CD4-positive, alpha-beta T cell treated with Interleukin-12 subunit alpha and Interleukin-12 subunit beta, for 1 hour (primary cell): ENCODE data around the gene RPS6KA2.
"Not testable (repeated sequence)": the region's sequence is repeated elsewhere in the genome, so short reads cannot be mapped to it uniquely, and the experiment has no call there.

Experiments
- DNase-seq: peaks from one replicate; pipeline ENCODE4 v3.0.0-alpha.2; 2020

The RPS6KA2 gene

DNA sequence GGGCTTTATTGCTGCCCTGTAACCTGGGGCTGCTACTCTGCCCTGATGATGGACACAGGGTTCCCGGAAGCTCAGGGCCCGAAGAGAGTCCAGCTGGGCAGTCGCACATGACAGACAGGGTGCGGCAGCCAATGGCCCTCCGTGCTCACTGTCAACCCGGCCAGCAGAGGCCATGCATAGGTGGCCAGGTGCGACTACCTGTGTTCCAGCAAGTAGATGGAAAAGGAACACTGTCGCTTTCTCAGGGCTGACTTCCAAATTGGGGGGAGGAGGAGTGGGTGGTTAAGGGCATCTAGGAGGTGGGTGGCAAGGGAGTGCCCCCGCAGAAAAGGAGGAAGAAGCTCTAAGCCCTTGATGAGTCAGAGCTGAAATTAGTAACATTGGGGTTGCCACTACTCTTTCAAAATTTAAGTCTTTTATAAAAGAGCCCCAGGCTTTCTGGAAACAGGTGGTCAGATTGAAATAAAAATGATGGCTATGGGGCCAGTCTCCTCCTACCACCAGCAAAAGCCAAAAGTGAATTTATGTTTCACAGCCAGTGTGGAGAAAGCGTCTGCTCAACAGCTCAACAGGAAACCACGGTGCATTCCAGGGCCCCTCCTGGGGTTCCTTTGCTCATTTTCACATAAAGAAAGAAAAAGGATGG, 38.2 kb downstream of the RPS6KA2 start:
- no peak for DNase-seq

DNA sequence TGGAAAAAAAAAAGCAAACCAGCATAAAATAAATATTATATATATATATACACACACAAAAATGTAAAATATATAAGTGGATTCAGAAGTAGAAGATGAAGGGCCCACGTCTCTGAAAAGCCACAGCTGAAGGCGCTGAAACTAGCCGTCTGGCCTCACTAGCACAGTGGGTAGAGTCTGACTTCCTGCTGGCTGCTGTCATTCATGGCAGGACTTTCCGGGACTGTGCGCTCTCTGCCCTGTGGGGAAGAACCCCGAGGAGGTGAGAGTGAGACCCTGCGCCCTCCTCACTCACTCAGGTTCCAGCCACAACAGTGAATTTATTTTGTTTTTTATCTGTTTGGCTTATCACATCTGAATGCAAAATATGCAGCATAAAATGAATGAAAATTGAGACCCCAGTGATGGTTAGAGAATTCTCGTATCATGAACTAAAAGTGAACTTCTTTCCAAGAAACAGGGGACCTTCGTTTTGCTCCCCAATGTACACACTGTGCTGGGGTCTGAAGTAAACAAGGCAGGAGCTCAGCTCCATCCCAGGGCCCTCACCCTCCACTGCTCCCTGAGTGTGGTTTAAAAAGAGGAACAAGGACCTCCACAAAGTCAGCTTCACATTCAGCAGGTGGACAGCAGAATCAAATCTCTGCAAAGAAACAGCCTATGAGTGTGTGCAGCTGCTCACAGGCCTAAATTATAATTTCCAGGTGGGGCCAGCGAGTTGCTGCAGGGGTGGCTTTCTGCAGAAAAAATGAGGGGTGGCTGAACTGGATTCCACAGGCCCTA, 39.2 kb downstream of the RPS6KA2 start:
- no peak for DNase-seq

DNA sequence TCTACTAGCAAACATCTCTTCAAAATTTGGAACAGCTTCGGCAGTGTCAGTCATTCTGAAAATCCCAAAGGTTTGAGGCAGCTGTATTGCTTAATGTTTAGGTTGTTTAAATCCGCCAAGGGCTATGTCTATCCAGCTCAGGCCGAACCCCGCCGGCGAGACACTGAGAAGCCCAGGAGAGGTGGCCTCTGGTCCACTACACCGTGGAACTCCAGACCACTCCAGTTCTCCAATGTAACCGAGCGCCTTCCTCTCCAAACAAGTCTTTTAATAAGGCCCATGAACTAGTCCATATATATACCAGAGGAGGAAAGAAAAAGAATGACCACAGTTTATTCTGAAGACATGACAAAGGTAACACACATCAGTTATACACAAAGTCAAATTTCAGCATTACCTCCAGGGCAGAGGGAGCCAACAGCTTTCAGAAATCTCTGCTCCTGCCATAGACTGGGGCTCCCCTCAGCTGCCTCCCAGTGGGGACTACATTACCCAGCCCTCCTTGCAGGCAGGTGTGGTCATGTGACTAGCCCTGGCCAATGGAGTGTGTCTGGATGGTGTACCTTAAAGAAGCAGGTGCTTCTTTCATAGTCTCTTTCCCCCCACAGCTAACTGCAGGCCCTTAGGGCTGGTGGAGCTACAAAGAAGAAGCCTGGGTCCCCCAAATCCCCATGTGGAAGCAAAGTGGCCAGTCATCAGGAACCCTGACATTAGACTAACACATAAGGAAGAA, 40.5 kb downstream of the RPS6KA2 start, which contains the start of gene RAMACL:
Gene RAMACL (minus strand): TSS at position 255 of the 733 bp plus-strand sequence. CDS start 201 bp downstream, at position 54.
- DNase-seq = peak; percentile 62

DNA sequence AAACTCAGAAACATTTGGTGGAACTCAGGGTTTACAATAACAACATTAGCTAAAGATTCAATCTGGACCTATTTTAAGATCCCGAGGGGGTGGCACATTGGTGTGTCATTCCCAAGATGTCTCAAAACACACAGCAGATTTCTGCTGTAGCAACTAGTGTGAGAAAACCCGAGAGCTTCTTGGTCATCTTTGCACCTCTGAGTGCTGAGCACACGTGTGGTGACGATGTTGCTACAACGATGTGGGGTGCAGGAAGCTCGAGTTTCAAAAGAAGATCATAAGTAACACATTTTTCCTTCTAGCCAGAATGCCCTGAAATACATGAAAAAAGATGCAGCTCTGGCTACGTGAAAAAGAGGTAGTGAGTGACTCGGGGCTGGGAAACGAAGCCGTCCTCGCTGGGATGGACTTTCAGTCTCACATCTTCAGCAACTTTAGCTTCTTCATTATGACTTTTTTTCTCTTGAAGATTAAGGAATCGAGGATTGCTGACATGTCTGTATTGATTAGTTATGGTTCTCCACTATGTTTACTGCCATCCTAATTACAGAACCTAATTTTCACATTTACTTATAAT, 42.1 kb downstream of the RPS6KA2 start:
- DNase-seq = no peak

DNA sequence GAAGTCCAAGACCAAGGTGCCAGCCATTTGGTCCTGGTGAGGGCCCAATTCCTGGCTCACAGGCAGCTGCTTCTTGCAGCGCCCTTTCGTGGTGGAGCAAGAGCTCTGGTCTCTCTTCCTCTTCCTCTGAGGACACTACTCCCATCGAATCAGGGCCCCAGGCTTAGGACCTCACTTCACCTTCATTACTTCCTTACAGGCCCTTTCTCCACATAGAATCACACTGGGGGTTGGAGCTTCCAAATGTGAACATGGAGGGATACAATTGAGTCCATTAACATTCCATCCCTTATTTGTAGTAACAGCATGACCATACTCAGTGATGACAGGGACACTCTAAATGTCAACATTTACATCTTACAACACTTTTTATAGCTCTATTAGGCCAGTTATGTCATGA, 42.9 kb downstream of the RPS6KA2 start:
- DNase-seq = no peak

DNA sequence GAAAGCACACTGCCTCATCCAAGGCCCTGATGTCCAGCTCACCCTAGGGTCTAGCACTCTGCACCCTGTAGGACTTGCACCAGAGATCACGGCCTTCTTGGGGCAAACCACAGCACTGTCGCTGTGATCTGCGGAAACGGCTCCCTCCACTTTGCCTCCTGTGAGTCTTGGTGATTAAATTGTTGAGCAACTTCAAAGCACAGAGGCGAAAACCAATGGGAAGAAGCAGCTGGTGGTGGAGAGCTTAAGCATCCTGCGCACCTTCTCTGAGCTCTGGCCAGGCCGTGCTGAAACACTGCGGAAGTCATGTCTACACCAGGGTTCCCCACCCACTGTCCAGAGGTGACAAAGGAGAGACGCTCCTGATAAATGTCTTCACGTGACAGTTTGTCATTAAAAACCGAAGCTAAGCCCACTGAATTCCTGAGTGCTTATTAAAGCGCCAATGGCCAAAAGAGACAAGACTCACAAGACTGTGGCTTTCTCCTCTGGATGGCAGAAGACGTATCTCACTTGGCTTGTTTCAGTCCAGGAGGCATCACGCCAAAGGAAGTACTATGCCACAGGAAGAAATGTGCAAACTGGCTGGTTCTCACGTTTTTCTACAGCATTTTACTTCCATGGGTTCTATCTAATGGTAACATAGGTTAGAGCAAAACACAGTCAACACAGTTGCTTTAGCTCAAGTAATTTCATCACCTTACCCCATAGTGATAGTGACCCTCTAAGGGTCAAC, 43.7 kb downstream of the RPS6KA2 start:
- no peak for DNase-seq

DNA sequence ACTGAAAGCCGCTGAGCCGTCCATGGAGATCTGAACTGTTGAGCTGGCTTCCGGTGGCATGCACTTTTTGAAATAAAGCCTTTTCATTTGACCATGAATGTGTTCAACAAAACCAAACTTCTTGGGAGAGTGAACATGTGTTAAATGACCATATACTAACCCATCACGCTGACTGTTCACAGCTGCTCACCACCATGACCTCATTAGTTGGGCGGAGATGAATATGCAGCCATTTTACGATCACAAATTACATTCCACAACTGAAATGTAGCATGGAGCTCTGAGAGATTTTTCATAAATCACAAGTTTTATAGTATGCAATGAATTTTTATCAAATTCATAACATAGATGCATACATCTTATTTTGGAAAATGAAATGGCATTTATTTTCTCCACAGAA, 44.8 kb downstream of the RPS6KA2 start:
- DNase-seq = no peak

DNA sequence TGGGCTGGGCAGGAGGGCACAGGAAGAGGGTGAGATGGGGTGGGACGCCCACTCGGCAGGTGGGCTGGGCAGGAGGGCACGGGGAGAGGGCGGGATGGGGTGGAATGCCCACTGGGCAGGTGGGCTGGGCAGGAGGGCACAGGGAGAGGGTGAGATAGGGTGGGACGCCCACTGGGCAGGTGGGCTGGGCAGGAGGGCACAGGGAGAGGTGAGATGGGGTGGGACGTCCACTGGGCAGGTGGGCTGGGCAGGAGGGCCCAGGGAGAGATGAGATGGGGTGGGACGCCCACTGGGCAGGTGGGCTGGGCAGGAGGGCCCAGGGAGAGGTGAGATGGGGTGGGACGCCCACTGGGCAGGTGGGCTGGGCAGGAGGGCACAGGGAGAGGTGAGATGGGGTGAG, 45.2 kb downstream of the RPS6KA2 start:
- not testable (repeated sequence) for DNase-seq

DNA sequence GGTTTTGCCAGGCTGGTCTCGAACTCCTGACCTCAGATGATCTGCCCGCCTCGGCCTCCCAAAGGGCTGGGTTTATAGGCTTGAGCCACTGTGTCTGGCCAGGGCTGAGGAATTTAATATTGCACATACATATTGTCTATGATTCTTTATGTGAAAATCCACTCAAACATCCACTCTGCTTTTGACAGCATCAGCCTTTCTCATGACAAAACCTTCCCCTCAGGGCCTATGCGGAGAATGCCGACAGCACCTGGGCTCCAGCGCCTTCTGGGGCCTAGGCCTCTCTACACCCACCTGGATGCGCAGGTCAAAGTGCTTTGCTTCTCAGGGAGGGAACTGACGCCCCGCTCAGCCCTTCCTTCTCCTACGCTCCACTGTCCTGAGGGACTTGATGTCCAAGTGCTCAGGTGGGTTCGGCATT, 46.0 kb downstream of the RPS6KA2 start:
- no peak for DNase-seq

DNA sequence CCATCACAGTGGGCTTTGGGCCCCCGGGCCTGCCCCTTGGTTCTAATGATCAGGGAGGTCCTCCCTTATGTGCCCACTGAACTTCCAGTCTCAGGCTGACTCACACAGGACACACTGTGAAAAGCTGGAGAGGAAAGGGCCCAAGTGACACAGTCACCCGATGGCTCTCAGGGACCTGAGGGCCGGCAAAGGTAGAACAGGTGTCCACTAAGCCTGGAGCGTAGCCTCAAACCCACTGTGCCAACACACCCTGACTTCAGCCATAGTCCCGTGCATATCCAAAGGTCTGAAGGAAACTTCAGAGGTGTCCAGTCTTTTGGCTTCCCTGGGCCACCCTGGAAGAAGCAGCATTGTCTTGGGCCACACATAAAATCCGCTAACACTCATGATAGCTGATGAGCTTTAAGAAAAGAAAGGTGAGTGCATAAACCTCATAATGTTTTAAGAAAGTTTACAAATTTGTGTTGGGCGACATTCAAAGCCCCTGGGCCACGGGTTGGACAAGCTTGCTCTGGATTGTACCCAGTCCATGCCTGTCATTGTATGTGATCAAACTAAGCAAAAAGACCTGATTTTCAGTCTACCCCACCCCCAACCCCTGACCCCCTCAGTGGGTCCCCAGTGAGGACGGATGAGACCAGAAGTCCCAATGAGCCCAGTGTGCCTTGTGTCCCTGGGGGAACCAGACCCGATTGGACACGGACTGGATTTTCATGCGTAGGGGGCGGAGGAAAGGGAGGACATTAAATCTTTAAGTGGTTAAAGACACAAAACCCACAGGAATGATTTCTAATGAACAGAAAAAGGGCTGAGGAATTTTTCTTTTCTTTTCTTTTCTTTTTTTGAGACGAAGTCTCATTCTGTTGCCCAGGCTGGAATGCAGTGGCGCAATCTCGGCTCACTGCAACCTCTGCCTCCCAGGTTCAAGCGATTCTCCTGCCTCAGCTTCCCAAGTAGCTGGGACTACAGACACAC, 46.7 kb downstream of the RPS6KA2 start:
- DNase-seq = no peak

DNA sequence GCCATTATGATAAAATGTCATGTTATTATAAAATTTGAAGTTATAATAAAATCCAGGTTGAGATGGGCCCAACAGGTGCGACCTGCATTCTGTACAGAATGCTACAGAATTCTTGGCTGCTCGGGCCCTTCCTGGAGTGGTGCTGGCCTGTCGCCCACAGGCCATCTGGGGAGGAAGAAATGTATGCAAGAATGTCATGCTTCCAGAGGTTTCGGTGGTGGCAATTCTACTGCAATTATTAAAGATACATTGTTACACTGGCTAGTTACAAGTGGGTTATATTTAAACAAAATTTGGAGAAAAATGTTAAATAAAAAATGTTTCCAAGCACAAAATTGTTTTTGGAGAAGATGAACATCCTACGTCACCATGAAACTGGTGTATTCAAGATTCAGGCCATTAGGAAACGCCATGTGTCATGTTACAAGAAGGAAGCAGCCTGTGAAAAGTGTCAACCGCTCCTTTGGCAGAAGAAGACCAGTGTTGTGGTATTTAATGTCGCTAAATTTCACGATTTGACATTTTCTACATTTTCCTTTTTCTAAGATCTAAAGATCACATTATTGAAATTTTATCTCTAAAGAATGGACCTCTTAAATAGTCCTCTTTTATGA, 47.7 kb downstream of the RPS6KA2 start:
- no peak for DNase-seq

DNA sequence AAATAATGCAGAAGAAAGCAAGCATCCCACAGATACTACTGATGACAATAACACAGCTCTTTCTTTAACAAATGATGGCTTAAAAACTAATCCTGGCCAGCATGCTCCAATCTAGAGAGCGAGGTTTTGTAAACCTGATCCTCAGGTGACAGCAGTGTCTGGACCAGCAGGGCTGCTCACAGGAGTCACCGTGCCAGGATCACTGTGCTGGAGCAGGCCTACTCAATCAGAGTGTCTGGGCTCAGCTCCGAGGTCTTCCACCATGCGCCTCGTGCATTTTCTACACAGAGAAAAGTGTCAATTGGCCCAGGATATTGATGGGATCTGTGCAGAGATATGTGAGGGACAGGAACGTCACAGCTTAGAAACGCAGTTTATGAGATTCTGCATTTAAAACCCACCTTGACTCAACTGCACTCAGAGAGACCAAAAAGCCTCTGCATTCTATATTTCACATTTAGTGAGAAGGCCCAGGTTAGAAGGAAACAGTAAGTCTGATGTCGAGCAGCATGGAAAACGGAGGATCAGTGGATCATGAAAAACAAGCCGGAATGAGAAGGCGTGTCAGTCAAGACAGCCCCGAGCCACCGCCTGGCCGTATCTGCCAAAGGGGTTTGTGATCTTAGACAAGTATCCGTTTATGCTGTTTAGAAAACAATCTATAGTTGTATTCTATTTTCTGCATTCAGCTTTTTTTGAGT, 48.4 kb downstream of the RPS6KA2 start:
- no peak for DNase-seq

DNA sequence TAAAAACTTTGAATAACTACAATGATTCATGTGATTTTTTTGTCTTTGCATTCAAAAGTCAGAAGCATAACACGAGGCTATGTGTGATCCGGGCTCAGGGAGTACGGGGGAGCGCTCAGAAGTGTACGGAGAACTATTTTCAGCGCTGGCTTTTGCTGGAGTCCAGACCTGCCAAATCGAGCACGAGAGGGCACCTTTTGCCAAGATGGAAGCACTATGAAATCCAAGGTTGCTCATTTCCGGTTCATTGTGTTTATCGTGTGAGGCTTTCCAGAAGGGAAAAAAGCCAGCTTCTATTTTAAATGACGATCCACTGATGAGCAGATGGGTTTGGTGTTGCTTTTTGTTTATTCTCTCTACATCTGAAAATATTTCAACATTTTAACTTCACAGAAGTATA, 51.8 kb downstream of the RPS6KA2 start:
- DNase-seq = no peak

DNA sequence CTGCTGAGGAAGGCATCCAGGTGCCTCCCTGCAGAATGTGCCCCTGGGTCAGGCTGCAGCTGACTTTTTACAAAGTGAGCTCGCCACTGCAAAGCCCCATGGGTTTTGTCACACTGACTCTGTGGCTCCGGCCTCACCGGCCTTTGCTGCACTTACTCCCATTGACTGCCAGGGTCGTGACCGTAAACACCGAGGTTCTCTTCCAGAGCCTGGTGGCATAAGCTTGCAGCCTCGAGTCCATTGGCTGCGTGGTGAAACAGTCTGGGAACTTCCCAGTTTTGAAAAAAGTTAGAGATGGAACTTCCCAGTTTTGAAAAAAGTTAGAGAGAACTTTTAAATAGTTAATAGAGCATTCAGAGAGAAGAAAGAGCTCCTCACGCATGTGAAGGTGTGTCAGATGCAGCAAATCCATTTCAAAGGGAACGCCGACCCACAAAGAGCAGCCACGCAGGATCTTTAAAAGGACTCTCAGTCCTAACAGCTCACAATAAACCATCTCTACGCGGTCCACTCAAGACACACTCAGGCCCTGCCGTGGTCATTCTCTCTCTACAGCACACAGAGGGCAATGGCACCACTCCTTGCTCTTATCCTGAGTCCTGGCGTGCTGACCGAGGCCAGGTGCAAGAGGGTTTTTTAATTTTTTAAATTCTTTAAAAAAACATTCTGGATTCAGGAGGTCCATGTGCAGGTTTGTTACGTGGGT, 53.4 kb downstream of the RPS6KA2 start:
- DNase-seq = no peak

DNA sequence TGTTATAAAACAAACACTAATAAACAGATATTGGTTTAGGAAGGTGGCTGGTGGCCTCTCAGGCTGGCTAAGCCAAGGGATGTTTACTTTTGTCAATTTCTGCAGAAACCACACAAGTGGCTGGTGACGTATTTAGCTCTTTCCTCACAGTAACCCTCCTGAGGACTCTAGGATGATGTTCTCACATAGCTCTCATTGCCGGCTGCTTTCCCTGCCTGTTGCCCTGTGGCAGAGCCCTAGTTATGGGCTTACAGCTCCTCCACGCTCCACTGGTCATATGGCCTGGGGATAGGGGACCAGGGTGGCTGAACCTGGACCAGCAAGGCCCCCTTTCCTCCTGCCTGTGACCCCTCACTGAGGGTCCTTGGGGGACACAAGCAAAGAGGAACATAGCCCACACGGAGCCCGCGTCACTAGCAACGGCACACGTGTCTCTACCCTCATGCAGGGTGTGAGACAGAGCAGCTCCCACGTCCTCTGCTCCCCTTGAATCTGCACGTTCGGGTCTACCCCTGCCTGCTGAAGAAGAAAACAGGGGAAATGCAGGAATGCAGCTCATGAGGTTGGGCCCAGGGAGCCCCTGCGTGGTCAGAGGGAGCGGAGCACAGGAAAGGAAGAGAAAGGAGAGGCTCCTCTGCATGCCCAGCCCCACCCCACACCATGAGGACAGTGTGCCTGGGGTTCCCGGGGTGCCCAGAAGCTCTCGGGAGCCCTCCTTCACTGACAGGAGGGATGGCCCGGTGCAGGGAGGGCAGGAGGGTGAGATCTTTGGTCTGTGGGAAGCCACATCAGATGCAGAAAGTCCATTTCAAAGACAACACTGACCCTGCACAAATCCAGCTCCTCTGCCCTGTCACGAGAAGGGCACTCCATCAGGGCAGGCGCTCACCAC, 54.4 kb downstream of the RPS6KA2 start:
- no peak for DNase-seq

DNA sequence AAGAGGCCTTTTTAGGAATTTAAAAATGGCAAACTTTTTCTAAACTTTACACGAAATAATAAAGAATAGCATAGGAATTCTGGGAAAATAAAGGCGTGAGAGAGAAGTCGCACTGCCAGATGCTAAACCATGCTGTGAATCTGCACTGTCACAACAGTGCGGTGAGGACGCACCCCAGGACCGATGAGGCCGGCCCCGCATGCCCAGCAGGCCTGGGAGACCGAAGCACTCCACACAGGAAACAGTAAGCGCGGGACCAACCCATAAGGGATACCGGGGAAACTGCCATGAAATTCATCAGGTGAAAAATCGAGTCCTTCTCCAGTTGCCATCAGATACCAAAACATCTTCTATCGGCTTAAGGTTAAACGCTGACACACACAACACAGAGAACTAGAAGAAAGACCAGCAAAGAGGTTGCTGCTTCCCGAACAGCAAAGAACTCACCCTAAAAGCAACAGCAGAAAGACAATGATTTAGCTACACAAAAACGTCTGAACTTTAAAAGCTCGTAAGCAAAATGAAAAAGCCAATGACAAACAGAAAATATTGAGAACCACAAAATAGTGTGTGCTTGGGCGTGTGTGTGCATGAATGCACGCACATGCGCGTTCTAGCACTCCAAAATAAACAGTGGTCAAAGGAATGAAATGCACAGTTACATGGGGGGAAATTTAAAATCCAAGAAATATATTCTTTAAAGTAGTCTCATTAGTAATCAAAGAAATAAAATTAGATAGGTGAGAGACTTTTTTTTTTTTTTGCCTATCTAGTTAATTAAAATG, 55.9 kb downstream of the RPS6KA2 start:
- no peak for DNase-seq

DNA sequence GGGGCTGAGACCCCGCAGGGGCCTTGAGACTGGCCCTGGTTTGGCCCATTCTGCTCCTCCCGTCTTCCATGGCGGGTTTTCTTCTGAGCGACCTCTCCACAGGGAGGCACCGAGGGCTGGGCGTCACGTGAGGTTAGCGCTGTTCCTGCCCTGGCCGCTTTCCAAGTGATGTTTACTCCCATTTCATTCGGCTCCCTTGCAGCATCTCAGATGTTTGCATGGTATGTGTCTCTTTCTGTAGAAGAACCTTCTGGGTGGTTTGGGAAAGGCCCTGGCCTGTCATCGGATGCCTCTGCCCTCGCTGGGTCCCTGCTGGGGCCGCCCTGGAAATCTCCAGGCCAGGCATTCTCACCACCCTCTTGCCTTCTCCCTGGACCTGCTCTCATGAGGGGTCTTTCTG, 57.8 kb downstream of the RPS6KA2 start:
- no peak for DNase-seq

DNA sequence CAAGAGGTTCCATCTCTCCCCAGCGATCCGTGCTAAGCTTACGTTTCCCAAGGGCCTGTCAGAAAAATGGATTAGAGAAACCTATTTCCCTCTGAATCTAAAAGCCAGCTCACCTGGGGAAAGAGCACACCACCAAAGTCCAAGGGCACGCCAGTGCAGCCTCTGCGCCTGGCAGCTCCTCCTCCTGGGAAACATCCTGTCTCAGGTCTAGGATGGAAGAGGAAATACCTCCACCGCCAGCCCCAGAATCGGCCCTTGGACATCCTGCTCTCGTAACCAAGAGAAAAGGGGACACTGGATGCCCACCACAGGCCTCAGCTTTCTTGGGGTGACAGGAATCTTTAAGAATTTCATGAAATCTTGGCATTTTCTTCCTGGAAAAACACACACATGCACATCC, 59.2 kb downstream of the RPS6KA2 start:
- no peak for DNase-seq
